Adrenal gland (tissue), 5 donors: Measurements from ENCODE around the gene SOS1.

ENCODE experiments used
- CTCF ChIP-seq, 6 experiments: fragments of 450-650 bp in 4 of 6; fragments of 200-600 bp in 2 of 6; sonication (generic) in 1 of 6; IDR thresholded peaks; 1 replicate in 5 of 6; 2 replicates in 1 of 6; pipeline versions ENCODE4 v1.5.1 to v1.8.0; 2016 to 2021; ENCODE audit warnings: antibody characterized with exemption in 6 of 6, mild to moderate bottlenecking in 2 of 6, moderate library complexity in 1 of 6
- POLR2A ChIP-seq, 2 donors: fragments of 450-650 bp; IDR thresholded peaks; one replicate each; pipeline ENCODE4 v1.6.1; 2017; ENCODE audit warnings: antibody characterized with exemption in 2 of 2, mild to moderate bottlenecking in 2 of 2, moderate library complexity in 1 of 2
- donor health status: DM: no; HTN: no; CAD: no.

GRCh38 chr2:39123436-39123999 lies 2.7 kb upstream of the SOS1 start:
- TF ChIP-seq CTCF (IDR thresholded peaks at IDR 0.05) (no peak), POLR2A (IDR thresholded peaks at IDR 0.05) (no peak)
